ENCODE results near the gene APLN.

GRCh38 chrX:129637217-129638109 lies 17.3 kb downstream of the APLN start:
- peak; percentile 80 for TF ChIP-seq CTCF (IDR thresholded peaks at IDR 0.05; ENCODE audit: low read depth, low read length)
- no peak for TF ChIP-seq EZH2phosphoT487 (IDR thresholded peaks at IDR 0.05; ENCODE audit: low read depth)
